C4-2B (cell line): ENCODE data around the gene PLIN5.

Source experiments
- H3K27ac ChIP-seq: fragments of 450-650 bp; 2 replicates; pipeline ENCODE4 v1.5.1; 2017
- ZFX ChIP-seq: fragments of 450-650 bp; IDR thresholded peaks from 2 replicates; pipeline ENCODE4 v1.6.1; 2017
- TF ChIP-seq, protein P1 (sequence below): fragments of 450-650 bp; conservative IDR thresholded peaks from 2 replicates; pipeline ENCODE4 v1.5.1; 2017; ENCODE audit warnings: mild to moderate bottlenecking

PLIN5 gene

DNA sequence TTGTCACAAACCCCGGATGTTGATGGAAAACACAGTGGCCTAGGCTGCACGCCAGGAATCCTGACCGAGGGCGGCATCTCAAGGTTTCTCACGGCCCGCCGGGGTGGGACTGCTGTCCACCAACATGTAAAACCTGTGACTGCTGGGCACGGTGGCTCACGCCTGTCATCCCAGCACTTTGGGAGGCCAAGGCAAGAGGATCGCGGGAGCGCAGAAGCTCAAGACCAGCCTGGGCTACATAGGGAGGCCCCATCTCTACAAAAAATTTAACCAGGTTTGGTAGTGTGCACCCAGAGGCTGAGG lies 27.9 kb downstream of the PLIN5 start:
- TF ChIP-seq ZFX = no peak
- TF ChIP-seq, protein P1, sequence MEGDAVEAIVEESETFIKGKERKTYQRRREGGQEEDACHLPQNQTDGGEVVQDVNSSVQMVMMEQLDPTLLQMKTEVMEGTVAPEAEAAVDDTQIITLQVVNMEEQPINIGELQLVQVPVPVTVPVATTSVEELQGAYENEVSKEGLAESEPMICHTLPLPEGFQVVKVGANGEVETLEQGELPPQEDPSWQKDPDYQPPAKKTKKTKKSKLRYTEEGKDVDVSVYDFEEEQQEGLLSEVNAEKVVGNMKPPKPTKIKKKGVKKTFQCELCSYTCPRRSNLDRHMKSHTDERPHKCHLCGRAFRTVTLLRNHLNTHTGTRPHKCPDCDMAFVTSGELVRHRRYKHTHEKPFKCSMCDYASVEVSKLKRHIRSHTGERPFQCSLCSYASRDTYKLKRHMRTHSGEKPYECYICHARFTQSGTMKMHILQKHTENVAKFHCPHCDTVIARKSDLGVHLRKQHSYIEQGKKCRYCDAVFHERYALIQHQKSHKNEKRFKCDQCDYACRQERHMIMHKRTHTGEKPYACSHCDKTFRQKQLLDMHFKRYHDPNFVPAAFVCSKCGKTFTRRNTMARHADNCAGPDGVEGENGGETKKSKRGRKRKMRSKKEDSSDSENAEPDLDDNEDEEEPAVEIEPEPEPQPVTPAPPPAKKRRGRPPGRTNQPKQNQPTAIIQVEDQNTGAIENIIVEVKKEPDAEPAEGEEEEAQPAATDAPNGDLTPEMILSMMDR = no peak
- no peak overlapping the region for H3K27ac ChIP-seq

DNA sequence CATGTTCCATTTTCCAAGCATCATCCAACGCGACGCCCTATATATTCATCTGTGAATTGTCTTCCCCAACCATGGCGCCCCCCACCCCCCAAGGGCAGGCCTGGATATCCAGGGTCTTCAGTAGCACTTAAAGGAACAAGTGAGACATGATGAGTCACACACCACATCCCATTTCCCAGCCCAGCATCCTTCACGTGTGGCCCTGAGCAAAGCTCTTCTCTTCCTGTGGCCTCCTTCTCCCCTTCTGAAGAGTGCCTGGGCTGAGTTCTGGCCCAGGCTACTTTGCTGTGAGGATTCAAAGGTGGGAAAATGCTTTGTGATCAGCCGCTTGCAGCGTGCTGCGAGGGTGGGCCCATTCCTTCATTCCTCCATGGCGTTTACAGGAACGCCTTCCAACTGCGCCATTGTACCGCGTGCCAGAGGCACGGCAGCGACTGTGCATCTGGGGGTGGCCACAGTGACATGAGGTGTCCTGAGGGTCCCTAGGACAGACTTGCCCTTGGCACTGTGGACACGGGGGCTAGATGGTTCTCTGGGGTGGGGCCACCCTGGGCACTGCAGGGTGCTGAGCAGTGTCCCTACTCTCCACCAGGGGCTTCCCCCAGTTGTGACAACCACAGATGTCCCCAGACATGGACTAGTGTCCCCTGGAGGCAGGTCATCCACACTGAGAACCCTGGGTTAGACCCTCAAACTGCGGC lies 28.4 kb downstream of the PLIN5 start:
- TF ChIP-seq, protein P1 = no peak
- no peak for TF ChIP-seq ZFX

DNA sequence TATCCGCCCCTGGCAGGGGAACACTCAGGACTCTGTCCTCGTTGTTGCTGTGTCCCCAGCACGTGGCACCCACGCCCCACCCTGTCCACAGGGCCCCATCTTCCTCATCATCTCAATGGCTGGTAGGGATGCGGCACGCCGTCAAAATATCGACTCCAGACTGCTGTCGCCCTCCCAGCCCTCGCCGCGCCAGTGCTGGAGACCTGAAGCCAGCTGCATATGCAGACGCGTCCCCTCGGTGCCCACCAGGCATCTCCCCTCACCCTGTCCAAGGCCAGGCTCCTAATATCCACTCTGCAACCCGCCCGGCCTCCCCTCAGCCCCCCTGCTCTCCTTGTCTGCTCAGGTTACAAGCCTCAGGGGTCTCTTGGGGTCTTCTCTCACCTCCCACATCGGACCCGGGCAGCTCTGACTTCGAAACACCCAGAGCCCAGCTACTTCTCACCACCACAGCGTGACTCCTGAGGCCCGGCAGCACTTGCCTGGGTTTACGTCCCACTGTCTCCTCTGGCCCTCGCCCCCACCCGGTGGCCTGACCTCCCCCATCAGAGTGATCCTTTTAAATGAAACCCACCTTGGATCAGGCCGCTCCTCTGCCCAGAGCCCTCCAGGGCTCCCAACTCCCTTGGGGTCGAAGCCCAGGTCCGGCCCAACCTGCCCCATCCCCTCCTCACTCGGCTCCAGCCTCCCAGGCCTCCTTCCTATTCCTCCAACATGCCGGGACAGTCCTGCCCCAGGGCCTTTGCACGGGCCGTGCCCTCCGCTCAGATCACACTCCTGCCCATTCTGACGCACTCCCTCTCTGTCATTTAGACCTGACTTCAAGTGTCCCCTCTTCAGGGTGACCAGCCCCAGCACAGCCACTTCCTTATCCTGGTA lies 29.2 kb downstream of the PLIN5 start:
- no peak overlapping the region for H3K27ac ChIP-seq
- no peak for TF ChIP-seq ZFX
- TF ChIP-seq, protein P1 = no peak

More for the DNA sequence above, 28.4 kb downstream of the PLIN5 start:
- H3K27ac ChIP-seq = no peak overlapping the region

DNA sequence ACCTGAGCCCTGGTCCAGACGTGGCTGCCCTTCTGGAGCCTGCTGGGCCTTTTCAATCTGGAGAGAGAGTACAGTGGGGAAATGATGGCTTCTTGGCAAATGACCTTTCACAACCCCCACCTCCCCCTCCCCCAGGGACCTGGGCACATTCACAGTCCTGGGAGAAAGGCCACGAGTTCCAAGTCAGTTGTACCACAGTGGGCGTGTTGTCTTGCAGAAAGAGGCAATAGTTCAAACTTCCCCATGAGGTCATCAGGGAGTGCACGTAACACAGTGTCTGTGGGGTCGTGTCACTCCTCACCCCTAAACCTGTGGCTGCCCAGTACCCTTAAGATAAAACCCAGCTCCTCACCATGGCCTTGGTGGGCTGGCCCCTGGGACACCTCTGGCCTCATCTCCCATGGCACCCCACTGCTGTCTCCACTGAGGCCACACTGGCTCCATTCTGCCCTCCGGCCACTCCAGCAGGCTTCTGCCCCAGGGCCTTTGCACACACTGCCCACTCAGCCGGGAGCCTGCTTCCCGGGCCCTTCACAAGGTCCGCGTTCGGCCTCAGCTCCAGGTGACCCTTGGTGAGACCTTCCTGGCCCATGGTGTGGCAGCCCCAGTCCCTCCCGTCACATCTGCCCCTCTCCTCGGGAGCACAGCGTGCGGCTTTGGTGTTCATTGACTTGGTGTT lies 30.0 kb downstream of the PLIN5 start:
- TF ChIP-seq, protein P1 = no peak
- TF ChIP-seq ZFX = no peak
- H3K27ac ChIP-seq = no peak overlapping the region

DNA sequence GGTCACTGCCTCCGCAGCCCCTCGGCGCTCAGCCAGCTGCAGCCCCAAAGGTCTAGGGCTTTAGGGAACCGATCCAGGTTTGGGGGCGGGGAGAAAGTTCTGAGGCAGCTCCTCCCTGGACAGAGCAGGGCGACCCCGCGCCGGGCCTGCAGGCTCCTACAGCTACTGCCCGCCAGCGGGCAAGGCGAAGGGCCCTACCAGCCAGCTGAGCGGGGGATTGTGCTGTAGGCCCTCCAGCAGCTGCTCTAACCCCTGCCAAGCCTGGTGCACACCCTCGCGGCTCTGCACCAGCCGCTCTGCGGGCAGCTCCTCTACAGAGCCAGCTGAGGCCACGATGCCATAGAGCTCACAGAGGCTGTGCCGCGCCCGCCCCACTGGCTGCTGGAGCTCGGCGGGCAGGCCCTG lies 30.7 kb downstream of the PLIN5 start:
- TF ChIP-seq, protein P1 = no peak
- TF ChIP-seq ZFX = no peak
- no peak overlapping the region for H3K27ac ChIP-seq

DNA sequence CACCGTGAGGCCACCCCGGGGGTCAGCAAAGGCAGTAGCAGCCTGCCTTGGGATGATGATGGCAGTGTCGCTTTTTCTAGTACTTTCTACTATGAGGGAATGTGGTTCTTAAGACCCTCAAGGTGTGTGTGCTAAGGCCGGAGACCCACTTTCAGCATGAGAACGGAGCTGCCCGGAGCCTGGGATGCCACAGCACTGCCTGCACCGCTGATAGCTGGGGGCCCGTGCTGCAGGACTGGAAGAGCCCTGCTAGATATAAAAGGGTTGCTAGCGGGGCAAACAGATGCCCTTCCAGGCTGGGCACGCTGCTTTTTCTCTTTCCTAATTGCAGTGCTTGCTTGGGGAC lies 31.2 kb downstream of the PLIN5 start:
- TF ChIP-seq ZFX = no peak
- TF ChIP-seq, protein P1 = no peak
- no peak overlapping the region for H3K27ac ChIP-seq
